Measurements from ENCODE around the gene UBQLN4. TPM values are rescaled to one million over a fixed set of nuclear protein-coding genes. Genes with fewer than 3 reads are reported as not detected.
"Not testable (repeated sequence)": the region's sequence is repeated elsewhere in the genome, so short reads cannot be mapped to it uniquely, and the experiment has no call there.

Gene UBQLN4
- total RNA-seq, 1 donor: 22.0 TPM

DNA sequence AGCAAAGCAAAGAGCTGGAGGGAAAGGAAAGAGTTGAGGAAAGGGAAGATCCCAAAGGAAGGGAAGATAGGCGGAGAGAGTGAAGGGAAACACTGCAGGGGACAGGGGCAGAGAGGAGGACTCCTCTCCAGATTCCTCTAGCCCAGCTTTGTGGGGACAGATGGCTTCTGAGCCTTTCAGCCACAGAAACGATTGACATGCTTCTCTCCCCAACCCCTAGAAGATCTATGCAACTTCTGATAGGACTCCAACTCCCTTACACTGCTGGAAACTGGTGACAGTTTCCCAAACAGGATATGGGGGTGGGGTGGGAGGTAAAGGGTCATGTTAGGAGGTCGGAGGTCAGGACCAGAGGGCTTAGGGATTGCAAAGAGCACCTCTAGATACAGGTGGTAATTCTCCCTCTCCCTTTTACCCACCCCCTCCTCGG lies 22.2 kb upstream of the UBQLN4 start:
- no peak overlapping the region for H3K4me3 ChIP-seq (ENCODE audit: low read depth, low read length)
- no peak for DNase-seq (ENCODE audit: low read depth)
- TF ChIP-seq, protein P1, sequence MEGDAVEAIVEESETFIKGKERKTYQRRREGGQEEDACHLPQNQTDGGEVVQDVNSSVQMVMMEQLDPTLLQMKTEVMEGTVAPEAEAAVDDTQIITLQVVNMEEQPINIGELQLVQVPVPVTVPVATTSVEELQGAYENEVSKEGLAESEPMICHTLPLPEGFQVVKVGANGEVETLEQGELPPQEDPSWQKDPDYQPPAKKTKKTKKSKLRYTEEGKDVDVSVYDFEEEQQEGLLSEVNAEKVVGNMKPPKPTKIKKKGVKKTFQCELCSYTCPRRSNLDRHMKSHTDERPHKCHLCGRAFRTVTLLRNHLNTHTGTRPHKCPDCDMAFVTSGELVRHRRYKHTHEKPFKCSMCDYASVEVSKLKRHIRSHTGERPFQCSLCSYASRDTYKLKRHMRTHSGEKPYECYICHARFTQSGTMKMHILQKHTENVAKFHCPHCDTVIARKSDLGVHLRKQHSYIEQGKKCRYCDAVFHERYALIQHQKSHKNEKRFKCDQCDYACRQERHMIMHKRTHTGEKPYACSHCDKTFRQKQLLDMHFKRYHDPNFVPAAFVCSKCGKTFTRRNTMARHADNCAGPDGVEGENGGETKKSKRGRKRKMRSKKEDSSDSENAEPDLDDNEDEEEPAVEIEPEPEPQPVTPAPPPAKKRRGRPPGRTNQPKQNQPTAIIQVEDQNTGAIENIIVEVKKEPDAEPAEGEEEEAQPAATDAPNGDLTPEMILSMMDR (IDR thresholded peaks at IDR 0.05; ENCODE audit: insufficient read depth, low read length): no peak

- no peak overlapping the region for H3K4me3 ChIP-seq (ENCODE audit: low read depth, low read length)
- TF ChIP-seq, protein P1 (IDR thresholded peaks at IDR 0.05; ENCODE audit: insufficient read depth, low read length): no peak
- no peak for DNase-seq (ENCODE audit: low read depth)
These were observed 21.6 kb upstream of the UBQLN4 start for GRCh38 chr1:156075162-156075561.

GRCh38 chr1:156074661-156075060 lies 21.1 kb upstream of the UBQLN4 start:
- H3K4me3 ChIP-seq (ENCODE audit: low read depth, low read length): no peak overlapping the region
- TF ChIP-seq, protein P1 (IDR thresholded peaks at IDR 0.05; ENCODE audit: insufficient read depth, low read length): no peak
- no peak for DNase-seq (ENCODE audit: low read depth)

DNA sequence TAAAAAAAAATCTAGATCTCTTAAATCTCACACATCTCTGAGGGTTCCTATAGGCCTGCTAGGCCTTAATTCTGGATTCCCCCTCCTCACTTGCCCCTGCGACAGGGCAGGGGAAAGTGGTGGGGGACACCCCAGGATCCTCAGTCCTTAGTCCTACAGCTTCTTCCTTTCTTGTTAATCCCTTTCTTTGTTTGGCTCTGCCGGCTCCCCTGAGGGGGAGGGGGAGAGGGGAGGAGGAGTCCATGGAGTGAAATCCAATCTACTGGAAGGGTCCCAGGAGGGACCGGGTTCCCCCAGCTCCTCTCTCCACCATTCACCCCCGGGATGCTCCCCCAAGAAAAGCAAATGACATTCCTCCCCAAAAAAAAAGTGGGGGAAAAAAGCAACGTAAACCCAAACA lies 20.1 kb upstream of the UBQLN4 start:
- DNase-seq (ENCODE audit: low read depth): no peak
- no peak overlapping the region for H3K4me3 ChIP-seq (ENCODE audit: low read depth, low read length)

DNA sequence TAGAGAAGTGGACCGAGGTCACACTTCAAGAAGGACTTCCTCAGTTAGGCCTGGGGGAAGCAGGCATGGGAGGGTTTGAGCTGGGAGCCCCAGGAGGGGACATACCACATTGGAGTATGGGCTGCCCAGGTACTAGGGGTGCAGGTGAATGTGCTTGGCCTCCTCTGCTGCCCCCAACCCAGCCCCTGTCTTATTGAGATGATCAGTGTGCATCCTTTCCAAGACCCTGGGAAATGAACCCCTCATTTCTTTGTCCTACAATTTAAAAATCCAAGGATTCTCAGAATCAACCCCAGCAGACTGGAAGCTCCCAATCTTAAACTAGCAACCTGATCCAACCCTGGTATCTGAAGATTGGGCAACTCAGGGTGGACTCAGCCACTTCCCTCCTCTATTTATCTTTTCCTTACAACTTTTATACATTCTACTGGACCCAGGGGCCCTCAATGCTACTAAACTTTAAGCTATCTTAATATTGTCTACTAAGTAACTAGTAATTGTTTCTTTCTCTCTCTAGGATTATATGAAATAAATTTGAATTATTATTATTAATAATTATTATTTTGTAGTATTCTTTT lies 19.6 kb upstream of the UBQLN4 start:
- no peak for DNase-seq (ENCODE audit: low read depth)
- TF ChIP-seq, protein P1 (IDR thresholded peaks at IDR 0.05; ENCODE audit: insufficient read depth, low read length): no peak
- H3K4me3 ChIP-seq (ENCODE audit: low read depth, low read length): no peak overlapping the region

More for the DNA sequence above, 20.1 kb upstream of the UBQLN4 start:
- TF ChIP-seq, protein P1 (IDR thresholded peaks at IDR 0.05; ENCODE audit: insufficient read depth, low read length): no peak

- DNase-seq (ENCODE audit: low read depth): no peak
- TF ChIP-seq, protein P1 (IDR thresholded peaks at IDR 0.05; ENCODE audit: insufficient read depth, low read length): no peak
- H3K4me3 ChIP-seq (ENCODE audit: low read depth, low read length): no peak overlapping the region
These were observed 18.7 kb upstream of the UBQLN4 start for GRCh38 chr1:156072251-156072650.

GRCh38 chr1:156071332-156071816 lies 17.8 kb upstream of the UBQLN4 start:
- H3K4me3 ChIP-seq (ENCODE audit: low read depth, low read length): not testable (repeated sequence)

More at GRCh38 chr1:156071332-156071816, 17.8 kb upstream of the UBQLN4 start:
- not testable (repeated sequence) for DNase-seq (ENCODE audit: low read depth)

Measured in fibroblast of the aortic adventitia (primary cell).